Panc1 (cell line): ENCODE measurements around the gene CMTM4. TPM values are rescaled to one million over a fixed set of nuclear protein-coding genes. Genes with fewer than 3 reads are reported as not detected.
"Not testable (repeated sequence)": the region's sequence is repeated elsewhere in the genome, so short reads cannot be mapped to it uniquely, and the experiment has no call there.

Source experiments
- ATAC-seq: fragments of 200-7000 bp; cut with Tn5 transposase; 2 replicates; pipeline ENCODE4 v1.9.1; 2020; ENCODE audit warnings: mild to moderate bottlenecking, moderate library complexity
- BruUV-seq: library from RNA; stranded (reverse); fragments of 400-500 nt; replicated peaks from 2 replicates; lab custom pipeline; 2021; lab: Mats Ljungman, UMichigan
- CTCF ChIA-PET: fragments of 300-600 bp; sonication (Branson Sonifier 250); formaldehyde crosslinking; loops from one replicate; lab custom pipeline; 2022; ENCODE audit warnings: antibody characterized with exemption; lab: Charles Lee
- POLR2A ChIA-PET: fragments of 300-600 bp; sonication (Branson Sonifier 250); formaldehyde crosslinking; loops from one replicate; lab custom pipeline; 2022; ENCODE audit warnings: antibody characterized with exemption; lab: Charles Lee
- DNase-seq: peaks from one replicate; pipeline ENCODE4 v3.0.0-alpha.2; 2010; ENCODE audit warnings: low read depth, low spot score
- H3K27ac ChIP-seq: 2 replicates; pipeline ENCODE4 v1.5.1; 2011; ENCODE audit warnings: mild to moderate bottlenecking, low read length, inconsistent platforms
- H3K27me3 ChIP-seq: fragments of 200-500 bp; sonication (Bioruptor generic); 2 replicates; pipeline ENCODE4 v1.6.0; 2014; ENCODE audit warnings: low read length, inconsistent platforms; ENCODE audit not compliant: control insufficient read depth, insufficient read depth
- H3K36me3 ChIP-seq: fragments of 200-500 bp; sonication (Bioruptor generic); 2 replicates; pipeline ENCODE4 v1.5.1; 2014; ENCODE audit warnings: inconsistent platforms, mild to moderate bottlenecking, low read length, moderate library complexity; ENCODE audit not compliant: control insufficient read depth, insufficient read depth
- H3K4me1 ChIP-seq: 2 replicates; pipeline ENCODE4 v1.5.1; 2011; ENCODE audit warnings: inconsistent platforms, mild to moderate bottlenecking, low read length, moderate library complexity; ENCODE audit not compliant: control insufficient read depth, insufficient read depth
- H3K4me3 ChIP-seq, 2 experiments: 2 replicates each; pipeline ENCODE4 v1.5.1; 2011 to 2012; ENCODE audit warnings: low read depth in 2 of 2, low read length in 2 of 2, mild to moderate bottlenecking in 2 of 2, inconsistent platforms in 1 of 2, moderate library complexity in 1 of 2
- H3K9me3 ChIP-seq: fragments of 200-500 bp; sonication (Bioruptor generic); 2 replicates; pipeline ENCODE4 v1.5.1; 2014; ENCODE audit warnings: low read depth, mild to moderate bottlenecking, inconsistent platforms, low read length, moderate library complexity; ENCODE audit not compliant: control insufficient read depth, insufficient read depth
- POLR2AphosphoS5 ChIP-seq: IDR thresholded peaks from 2 replicates; pipeline ENCODE4 v1.6.1; 2012; ENCODE audit warnings: mild to moderate bottlenecking, low read depth, low read length, moderate library complexity
- SIN3A ChIP-seq: IDR thresholded peaks from 2 replicates; pipeline ENCODE4 v1.6.1; 2012; ENCODE audit warnings: low read depth, mild to moderate bottlenecking, low read length, moderate library complexity, borderline replicate concordance; ENCODE audit not compliant: insufficient read depth
- TCF7L2 ChIP-seq: IDR thresholded peaks from 2 replicates; pipeline ENCODE4 v1.6.1; 2011; ENCODE audit warnings: mild to moderate bottlenecking, low read depth, low read length, inconsistent platforms
- in situ Hi-C: cut with HindIII; loops from 2 replicates; pipeline ENCODE4 v1.10.0; 2016; ENCODE audit warnings: low sequenced_read_pairs, low pct_unique_long_range_greater_than_20kb
- intact Hi-C: fragments of 100-400 bp; cut with micrococcal nuclease; formaldehyde crosslinking; loops from one replicate; pipeline ENCODE4 v1.10.0; 2022; ENCODE audit not compliant: unreplicated experiment
- total RNA-seq: library from RNA; stranded (reverse); gene quantifications from one replicate; pipeline ENCODE4 v1.2.1, GENCODE V29; 2021; ENCODE audit not compliant: unreplicated experiment
- TF ChIP-seq, protein P1 (sequence below): fragments of 450-650 bp; IDR thresholded peaks from 2 replicates; pipeline ENCODE4 v1.5.1; 2017; ENCODE audit warnings: mild to moderate bottlenecking

Gene CMTM4
- total RNA-seq, 1 experiment from 2014 or later = 51.9 TPM

GRCh38 chr16:66667944-66668343, 28.6 kb downstream of the CMTM4 start:
- Histone ChIP-seq H3K4me3 (no peak overlapping the region), H3K36me3 (no peaks in the 10 kb centered on the region), H3K4me1 (peaks cover 3% of the 10 kb centered on the region; the same call in 1 of the 2 replicates), H3K9me3 (no peaks in the 10 kb centered on the region), H3K27me3 (no peaks in the 10 kb centered on the region), H3K27ac (no peak overlapping the region)
- in situ Hi-C loops (no loop called here), intact Hi-C loops (no loop called here)
- CTCF ChIA-PET = interaction anchor here (0.6 kb wide), 1 partner anchor 16 kb away, joined by 3 read pairs; no protein-coding TSS in a partner anchor
- no peak for DNase-seq
- no TSS peak for BruUV-seq
- no peak for ATAC-seq
- POLR2A ChIA-PET = no interaction called here
- TF ChIP-seq POLR2AphosphoS5 (no peak), SIN3A (no peak)
- TF ChIP-seq, protein P1, sequence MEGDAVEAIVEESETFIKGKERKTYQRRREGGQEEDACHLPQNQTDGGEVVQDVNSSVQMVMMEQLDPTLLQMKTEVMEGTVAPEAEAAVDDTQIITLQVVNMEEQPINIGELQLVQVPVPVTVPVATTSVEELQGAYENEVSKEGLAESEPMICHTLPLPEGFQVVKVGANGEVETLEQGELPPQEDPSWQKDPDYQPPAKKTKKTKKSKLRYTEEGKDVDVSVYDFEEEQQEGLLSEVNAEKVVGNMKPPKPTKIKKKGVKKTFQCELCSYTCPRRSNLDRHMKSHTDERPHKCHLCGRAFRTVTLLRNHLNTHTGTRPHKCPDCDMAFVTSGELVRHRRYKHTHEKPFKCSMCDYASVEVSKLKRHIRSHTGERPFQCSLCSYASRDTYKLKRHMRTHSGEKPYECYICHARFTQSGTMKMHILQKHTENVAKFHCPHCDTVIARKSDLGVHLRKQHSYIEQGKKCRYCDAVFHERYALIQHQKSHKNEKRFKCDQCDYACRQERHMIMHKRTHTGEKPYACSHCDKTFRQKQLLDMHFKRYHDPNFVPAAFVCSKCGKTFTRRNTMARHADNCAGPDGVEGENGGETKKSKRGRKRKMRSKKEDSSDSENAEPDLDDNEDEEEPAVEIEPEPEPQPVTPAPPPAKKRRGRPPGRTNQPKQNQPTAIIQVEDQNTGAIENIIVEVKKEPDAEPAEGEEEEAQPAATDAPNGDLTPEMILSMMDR = no peak

GRCh38 chr16:66662445-66663194, 33.9 kb downstream of the CMTM4 start:
- CTCF ChIA-PET = interaction anchor here (0.6 to 2.8 kb wide), 6 partner anchors 11 to 210 kb away, joined by 4 to 16 read pairs (median 6); partner anchors contain the start of gene CMTM4
- POLR2A ChIA-PET = interaction anchor here (0.5 to 0.6 kb wide), 2 partner anchors 52 to 205 kb away, joined by 3 to 12 read pairs; no protein-coding TSS in a partner anchor
- DNase-seq (no peak), ATAC-seq (peak; percentile 84)
- Histone ChIP-seq H3K36me3 (no peaks in the 10 kb centered on the region), H3K27me3 (no peaks in the 10 kb centered on the region), H3K27ac (peak overlapping the region; percentile 84), H3K4me1 (peaks cover 31% of the 10 kb centered on the region), H3K4me3 (no peak overlapping the region), H3K9me3 (no peaks in the 10 kb centered on the region)
- in situ Hi-C loops (no loop called here), intact Hi-C loops (no loop called here)
- TF ChIP-seq TCF7L2 = no peak
- TF ChIP-seq, protein P1 = peak; percentile 73
- no TSS peak for BruUV-seq

- H3K4me3 ChIP-seq, DNase-seq, H3K9me3 ChIP-seq, H3K36me3 ChIP-seq, in situ Hi-C loops, BruUV-seq, H3K27me3 ChIP-seq, intact Hi-C loops: not testable (repeated sequence)
- H3K4me1 ChIP-seq = peaks cover 31% of the 10 kb centered on the region
- peak; percentile 36 for ATAC-seq
- ChIA-PET CTCF (interaction anchor here (1.1 to 2.8 kb wide), 4 partner anchors 11 to 211 kb away, joined by 4 to 12 read pairs (median 5); partner anchors contain the start of gene CMTM4), POLR2A (interaction anchor here (0.6 kb wide), 1 partner anchor 52 kb away, joined by 12 read pairs; no protein-coding TSS in a partner anchor)
- H3K27ac ChIP-seq = peak overlapping the region; percentile 84
These were observed 34.7 kb downstream of the CMTM4 start for GRCh38 chr16:66661671-66662346.
